GM23338 (cell line): ENCODE data around the gene UNKL. TPM values are rescaled to one million over a fixed set of nuclear protein-coding genes. Genes with fewer than 3 reads are reported as not detected.

Experiments
- ATAC-seq: fragments of 200-7000 bp; cut with Tn5 transposase; 3 replicates; pipeline ENCODE4 v1.9.1; 2020
- DNase-seq: peaks from one replicate; pipeline ENCODE4 v3.0.0-alpha.2; 2015; ENCODE audit warnings: low spot score
- H2AFZ ChIP-seq: fragments of 200-600 bp; sonication (generic); 2 replicates; pipeline ENCODE4 v1.8.0; 2016; ENCODE audit warnings: antibody characterized with exemption, mild to moderate bottlenecking, moderate library complexity
- H3F3A ChIP-seq: fragments of 200-600 bp; sonication (generic); replicated peaks from 2 replicates; pipeline ENCODE4 v1.8.0; 2017; ENCODE audit warnings: antibody characterized with exemption, mixed run types, low read depth
- H3K27ac ChIP-seq: fragments of 200-600 bp; sonication (generic); 2 replicates; pipeline ENCODE4 v1.6.1; 2016; ENCODE audit warnings: low read depth
- H3K27me3 ChIP-seq: fragments of 200-600 bp; sonication (generic); 2 replicates; pipeline ENCODE4 v1.8.0; 2016; ENCODE audit warnings: mild to moderate bottlenecking, mixed run types, moderate library complexity; ENCODE audit not compliant: insufficient read depth
- H3K36me3 ChIP-seq: fragments of 200-600 bp; sonication (generic); 2 replicates; pipeline ENCODE4 v1.8.0; 2016; ENCODE audit warnings: mild to moderate bottlenecking; ENCODE audit not compliant: insufficient read depth
- H3K4me1 ChIP-seq: fragments of 200-600 bp; sonication (generic); 2 replicates; pipeline ENCODE4 v1.8.0; 2016; ENCODE audit warnings: mild to moderate bottlenecking, moderate library complexity; ENCODE audit not compliant: insufficient read depth
- H3K4me2 ChIP-seq: fragments of 200-600 bp; sonication (generic); 2 replicates; pipeline ENCODE4 v1.7.1; 2017; ENCODE audit warnings: mixed run types
- H3K4me3 ChIP-seq: fragments of 200-600 bp; sonication (generic); 2 replicates; pipeline ENCODE4 v1.6.1; 2016; ENCODE audit warnings: mixed run types
- H3K79me2 ChIP-seq: fragments of 200-600 bp; sonication (generic); replicated peaks from 2 replicates; pipeline ENCODE4 v1.8.0; 2017; ENCODE audit warnings: mild to moderate bottlenecking; ENCODE audit not compliant: insufficient read depth
- H3K9me2 ChIP-seq: fragments of 200-600 bp; sonication (generic); 2 replicates; pipeline ENCODE4 v1.8.0; 2017; ENCODE audit not compliant: insufficient read depth
- H4K20me1 ChIP-seq: fragments of 200-600 bp; sonication (generic); replicated peaks from 2 replicates; pipeline ENCODE4 v1.8.0; 2017; ENCODE audit warnings: mild to moderate bottlenecking; ENCODE audit not compliant: insufficient read depth
- H3K27ac Mint-ChIP-seq: 2 replicates; pipeline ENCODE4 v1.8.0; 2020; ENCODE audit warnings: inconsistent platforms, mild to moderate bottlenecking, moderate library complexity, mixed read lengths
- H3K27me3 Mint-ChIP-seq: 3 replicates; pipeline ENCODE4 v1.8.0; 2022; ENCODE audit warnings: low read depth, mild to moderate bottlenecking, moderate library complexity, mixed read lengths, inconsistent platforms; ENCODE audit not compliant: insufficient read depth, poor library complexity
- H3K36me3 Mint-ChIP-seq: 3 replicates; pipeline ENCODE4 v1.8.0; 2021; ENCODE audit warnings: low read depth, mild to moderate bottlenecking, inconsistent platforms, moderate library complexity, mixed read lengths
- H3K4me1 Mint-ChIP-seq: 3 replicates; pipeline ENCODE4 v1.8.0; 2020; ENCODE audit warnings: mild to moderate bottlenecking, inconsistent platforms, mixed read lengths
- H3K4me3 Mint-ChIP-seq: 3 replicates; pipeline ENCODE4 v1.8.0; 2021; ENCODE audit warnings: moderate library complexity, mild to moderate bottlenecking, inconsistent platforms, mixed read lengths
- H3K9me3 Mint-ChIP-seq: 3 replicates; pipeline ENCODE4 v1.8.0; 2020; ENCODE audit warnings: moderate library complexity, mild to moderate bottlenecking, inconsistent platforms, mixed read lengths
- CREB1 ChIP-seq: fragments of 250-450 bp; sonication (Bioruptor Pico); IDR thresholded peaks from 2 replicates; pipeline ENCODE4 v1.5.0; 2020; ENCODE audit warnings: low read depth, mild to moderate bottlenecking, moderate library complexity
- EZH2 ChIP-seq: fragments of 200-600 bp; sonication (generic); IDR thresholded peaks from one replicate; pipeline ENCODE4 v1.8.0; 2017; ENCODE audit warnings: antibody characterized with exemption, mild to moderate bottlenecking, low read depth; ENCODE audit not compliant: unreplicated experiment
- EZH2phosphoT487 ChIP-seq: fragments of 200-600 bp; sonication (generic); IDR thresholded peaks from one replicate; pipeline ENCODE4 v1.8.1; 2018; ENCODE audit warnings: antibody characterized with exemption; ENCODE audit not compliant: unreplicated experiment
- JUNB ChIP-seq: IDR thresholded peaks from one replicate; pipeline ENCODE4 v1.6.1; 2016; ENCODE audit warnings: antibody characterized with exemption; ENCODE audit not compliant: unreplicated experiment
- NANOG ChIP-seq: IDR thresholded peaks from 2 replicates; pipeline ENCODE4 v1.6.1; 2016; ENCODE audit warnings: antibody characterized with exemption, borderline replicate concordance
- POLR2AphosphoS5 ChIP-seq: IDR thresholded peaks from 2 replicates; pipeline ENCODE4 v1.6.1; 2016; ENCODE audit warnings: antibody characterized with exemption, low read depth
- STAT1 ChIP-seq: IDR thresholded peaks from one replicate; pipeline ENCODE4 v1.6.1; 2016; ENCODE audit warnings: antibody characterized with exemption; ENCODE audit not compliant: unreplicated experiment
- ZNF114 ChIP-seq: fragments of 250-450 bp; sonication (Bioruptor Pico); IDR thresholded peaks from 2 replicates; pipeline ENCODE4 v1.5.0; 2020; ENCODE audit warnings: mild to moderate bottlenecking, moderate library complexity
- ZNF331 ChIP-seq: fragments of 250-450 bp; sonication (Bioruptor Pico); IDR thresholded peaks from 2 replicates; pipeline ENCODE4 v1.5.0; 2020; ENCODE audit warnings: low read depth, mild to moderate bottlenecking, moderate library complexity
- ZNF462 ChIP-seq: fragments of 250-450 bp; sonication (Bioruptor Pico); IDR thresholded peaks from 2 replicates; pipeline ENCODE4 v1.5.0; 2020; ENCODE audit warnings: mild to moderate bottlenecking, moderate library complexity
- polyA plus RNA-seq: library from polyadenylated mRNA; unstranded; fragments of >200 nt; fragmentation: Nextera tagmentation; extraction: Ambion mirVana; gene quantifications from 2 replicates; pipeline ENCODE4 v1.2.1, GENCODE V29; 2016
- total RNA-seq: library from RNA; depleted of rRNA; stranded (reverse); fragments of >200 nt; shearing (Covaris generic); gene quantifications from 2 replicates; pipeline ENCODE4 v1.2.3, GENCODE V29; 2014
- TF ChIP-seq, protein P1 (sequence below): IDR thresholded peaks from 2 replicates; pipeline ENCODE4 v1.6.1; 2016; ENCODE audit warnings: antibody characterized with exemption
- TF ChIP-seq, protein P2 (sequence below), 2 experiments: fragments of 200-600 bp in 1 of 2; sonication (generic) in 1 of 2; conservative IDR thresholded peaks; 2 replicates each; pipeline versions ENCODE4 v1.5.1 to v1.6.1; 2016 to 2017; ENCODE audit warnings: antibody characterized with exemption in 2 of 2, low read depth in 2 of 2, mild to moderate bottlenecking in 2 of 2, moderate library complexity in 1 of 2

UNKL gene
- total and polyA plus RNA-seq, 2 experiments from 2014 or later, result 16.7 to 28.7 TPM

- no peak for TF ChIP-seq ZNF462 (CRISPR knock-in tag)
- TF ChIP-seq JUNB, result no peak
- no peak for TF ChIP-seq CREB1 (CRISPR knock-in tag)
- no peak for TF ChIP-seq NANOG
- TF ChIP-seq EZH2, result no peak
- TF ChIP-seq ZNF114, result no peak
Measured at GRCh38 chr16:1356061-1356900, 58.2 kb downstream of the UNKL start (continued).

GRCh38 chr16:1355591-1355990 lies 58.9 kb downstream of the UNKL start:
- H3K4me1 ChIP-seq, result peaks cover 7% of the 10 kb centered on the region; the same call in 1 of the 2 replicates
- H3K4me3 Mint-ChIP-seq, result no peak overlapping the region
- no peak overlapping the region for H3K27ac Mint-ChIP-seq
- peaks cover 5% of the 10 kb centered on the region for H3K4me1 Mint-ChIP-seq
- H3K4me3 ChIP-seq, result no peak overlapping the region
- no peak overlapping the region for H3K27ac ChIP-seq
- peaks cover 59% of the 10 kb centered on the region for H3K79me2 ChIP-seq
- no peaks in the 10 kb centered on the region for H3K36me3 ChIP-seq
- ATAC-seq, result no peak
- peaks cover 9% of the 10 kb centered on the region for H3K36me3 Mint-ChIP-seq
- DNase-seq, result no peak
- H3K27me3 ChIP-seq, result no peaks in the 10 kb centered on the region
- H3K9me3 Mint-ChIP-seq, result peaks cover 3% of the 10 kb centered on the region; the same call in 2 of the 3 replicates
- no peaks in the 10 kb centered on the region for H3K9me2 ChIP-seq
- no peak overlapping the region for H3K4me2 ChIP-seq
- peaks cover under 1% of the 10 kb centered on the region; the same call in 1 of the 2 replicates for H3F3A ChIP-seq
- peaks cover 23% of the 10 kb centered on the region for H3K27me3 Mint-ChIP-seq
- no peak overlapping the region for H2AFZ ChIP-seq
- peaks cover 11% of the 10 kb centered on the region for H4K20me1 ChIP-seq
- no peak for TF ChIP-seq ZNF114
- no peak for TF ChIP-seq ZNF331 (CRISPR knock-in tag)
- TF ChIP-seq, protein P1, sequence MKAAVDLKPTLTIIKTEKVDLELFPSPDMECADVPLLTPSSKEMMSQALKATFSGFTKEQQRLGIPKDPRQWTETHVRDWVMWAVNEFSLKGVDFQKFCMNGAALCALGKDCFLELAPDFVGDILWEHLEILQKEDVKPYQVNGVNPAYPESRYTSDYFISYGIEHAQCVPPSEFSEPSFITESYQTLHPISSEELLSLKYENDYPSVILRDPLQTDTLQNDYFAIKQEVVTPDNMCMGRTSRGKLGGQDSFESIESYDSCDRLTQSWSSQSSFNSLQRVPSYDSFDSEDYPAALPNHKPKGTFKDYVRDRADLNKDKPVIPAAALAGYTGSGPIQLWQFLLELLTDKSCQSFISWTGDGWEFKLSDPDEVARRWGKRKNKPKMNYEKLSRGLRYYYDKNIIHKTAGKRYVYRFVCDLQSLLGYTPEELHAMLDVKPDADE, result no peak
- TF ChIP-seq EZH2phosphoT487, result no peak
- no peak for TF ChIP-seq STAT1
- no peak for TF ChIP-seq EZH2
- no peak for TF ChIP-seq CREB1 (CRISPR knock-in tag)
- TF ChIP-seq, protein P2, sequence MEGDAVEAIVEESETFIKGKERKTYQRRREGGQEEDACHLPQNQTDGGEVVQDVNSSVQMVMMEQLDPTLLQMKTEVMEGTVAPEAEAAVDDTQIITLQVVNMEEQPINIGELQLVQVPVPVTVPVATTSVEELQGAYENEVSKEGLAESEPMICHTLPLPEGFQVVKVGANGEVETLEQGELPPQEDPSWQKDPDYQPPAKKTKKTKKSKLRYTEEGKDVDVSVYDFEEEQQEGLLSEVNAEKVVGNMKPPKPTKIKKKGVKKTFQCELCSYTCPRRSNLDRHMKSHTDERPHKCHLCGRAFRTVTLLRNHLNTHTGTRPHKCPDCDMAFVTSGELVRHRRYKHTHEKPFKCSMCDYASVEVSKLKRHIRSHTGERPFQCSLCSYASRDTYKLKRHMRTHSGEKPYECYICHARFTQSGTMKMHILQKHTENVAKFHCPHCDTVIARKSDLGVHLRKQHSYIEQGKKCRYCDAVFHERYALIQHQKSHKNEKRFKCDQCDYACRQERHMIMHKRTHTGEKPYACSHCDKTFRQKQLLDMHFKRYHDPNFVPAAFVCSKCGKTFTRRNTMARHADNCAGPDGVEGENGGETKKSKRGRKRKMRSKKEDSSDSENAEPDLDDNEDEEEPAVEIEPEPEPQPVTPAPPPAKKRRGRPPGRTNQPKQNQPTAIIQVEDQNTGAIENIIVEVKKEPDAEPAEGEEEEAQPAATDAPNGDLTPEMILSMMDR (conservative IDR thresholded peaks at IDR 0.05; ENCODE audit: low read depth in 2 of 2), result no peak
- no peak for TF ChIP-seq JUNB
- TF ChIP-seq NANOG, result no peak
- no peak for TF ChIP-seq POLR2AphosphoS5
